Muscle of leg (tissue), 11 donors: Measurements from ENCODE around the gene DCLK2. TPM values are rescaled to one million over a fixed set of nuclear protein-coding genes. Genes with fewer than 3 reads are reported as not detected.

Source experiments
- DNase-seq: peaks from one replicate; pipeline ENCODE4 v3.0.0; 2013
- H3K27ac ChIP-seq: one replicate; pipeline ENCODE4 v1.5.1; 2013; ENCODE audit warnings: mild to moderate bottlenecking, low read length, control low read depth
- H3K27me3 ChIP-seq: one replicate; pipeline ENCODE4 v1.6.1; 2013; ENCODE audit warnings: low read length; ENCODE audit not compliant: control insufficient read depth, insufficient read depth
- H3K36me3 ChIP-seq: one replicate; pipeline ENCODE4 v1.6.1; 2013; ENCODE audit warnings: low read length; ENCODE audit not compliant: control insufficient read depth, insufficient read depth
- H3K4me1 ChIP-seq: one replicate; pipeline ENCODE4 v1.6.1; 2013; ENCODE audit warnings: low read length; ENCODE audit not compliant: control insufficient read depth, insufficient read depth
- H3K4me3 ChIP-seq: one replicate; pipeline ENCODE4 v1.5.1; 2013; ENCODE audit warnings: low read length, control low read depth
- H3K9me3 ChIP-seq: replicated peaks from 2 replicates; pipeline ENCODE4 v1.6.1; 2013; ENCODE audit warnings: low read depth, low read length; ENCODE audit not compliant: control insufficient read depth
- WGBS: methylation state at CpG from one replicate; pipeline ENCODE4 v1.1.5; 2013; ENCODE audit warnings: missing lambda C conversion rate; ENCODE audit not compliant: insufficient coverage; 5-methylcytosine and 5-hydroxymethylcytosine counted together
- polyA plus RNA-seq, 8 donors: library from polyadenylated mRNA; unstranded; fragments of 120-200 nt; gene quantifications; one replicate each; pipeline versions ENCODE4 v1.2.1 to v1.2.3, GENCODE V29; 2013; ENCODE audit warnings: inconsistent platforms in 1 of 8, low replicate concordance in 1 of 8; ENCODE audit not compliant: insufficient read length in 8 of 8, insufficient read depth in 1 of 8
- total RNA-seq: library from RNA; stranded (reverse); fragments of 120-200 nt; gene quantifications from one replicate; pipeline ENCODE4 v1.2.4, GENCODE V29; 2013

Gene DCLK2
- total and polyA plus RNA-seq, 9 donors, result 4.5 to 10.0 (median 7.8) TPM

- Histone ChIP-seq H3K4me1 (no peaks in the 10 kb centered on the region), H3K9me3 (peaks cover 2% of the 10 kb centered on the region), H3K27me3 (no peaks in the 10 kb centered on the region), H3K4me3 (no peak overlapping the region), H3K27ac (no peak overlapping the region), H3K36me3 (peaks cover 6% of the 10 kb centered on the region)
- WGBS, result no CpG with 5 or more reads among the region's 1 CpG
- DNase-seq, result no peak
These were observed 187.6 kb downstream of the DCLK2 start for GRCh38 chr4:150265806-150266205.

- H3K4me3 ChIP-seq, result no peak overlapping the region
- no peaks in the 10 kb centered on the region for H3K4me1 ChIP-seq
- no peak overlapping the region for H3K27ac ChIP-seq
- no CpG with 5 or more reads among the region's 1 CpG for WGBS
- H3K36me3 ChIP-seq, result peaks cover 9% of the 10 kb centered on the region
- H3K27me3 ChIP-seq, result no peaks in the 10 kb centered on the region
- no peak for DNase-seq
- peaks cover 2% of the 10 kb centered on the region for H3K9me3 ChIP-seq
These were observed 190.2 kb downstream of the DCLK2 start for GRCh38 chr4:150268444-150268843.

- 80% methylated on average over 1 of the region's 2 CpGs for WGBS
- Histone ChIP-seq H3K4me1 (no peaks in the 10 kb centered on the region), H3K27me3 (no peaks in the 10 kb centered on the region), H3K4me3 (no peak overlapping the region), H3K36me3 (peaks cover 5% of the 10 kb centered on the region), H3K9me3 (no peaks in the 10 kb centered on the region), H3K27ac (no peak overlapping the region)
- DNase-seq, result no peak
These were observed 200.0 kb downstream of the DCLK2 start for GRCh38 chr4:150278206-150278605.

- H3K27me3 ChIP-seq, result no peaks in the 10 kb centered on the region
- H3K4me1 ChIP-seq, result no peaks in the 10 kb centered on the region
- 45% methylated on average over 5 of the region's 9 CpGs for WGBS
- DNase-seq, result no peak
- H3K9me3 ChIP-seq, result no peaks in the 10 kb centered on the region
- no peak overlapping the region for H3K4me3 ChIP-seq
- peaks cover 7% of the 10 kb centered on the region for H3K36me3 ChIP-seq
- no peak overlapping the region for H3K27ac ChIP-seq
These were observed 202.0 kb downstream of the DCLK2 start for GRCh38 chr4:150280081-150280895.

GRCh38 chr4:150280975-150281374, 202.7 kb downstream of the DCLK2 start:
- H3K4me1 ChIP-seq, result no peaks in the 10 kb centered on the region
- no peaks in the 10 kb centered on the region for H3K27me3 ChIP-seq
- H3K9me3 ChIP-seq, result no peaks in the 10 kb centered on the region
- H3K36me3 ChIP-seq, result peaks cover 7% of the 10 kb centered on the region
- 78% methylated on average over 5 of the region's 8 CpGs for WGBS
- DNase-seq, result no peak
- H3K4me3 ChIP-seq, result no peak overlapping the region
- no peak overlapping the region for H3K27ac ChIP-seq

- Histone ChIP-seq H3K36me3 (peaks cover 7% of the 10 kb centered on the region), H3K4me1 (no peaks in the 10 kb centered on the region), H3K27ac (no peak overlapping the region), H3K9me3 (no peaks in the 10 kb centered on the region), H3K4me3 (no peak overlapping the region), H3K27me3 (no peaks in the 10 kb centered on the region)
- DNase-seq, result peak; percentile 56
- no CpG with 5 or more reads among the region's 1 CpG for WGBS
These were observed 205.4 kb downstream of the DCLK2 start for GRCh38 chr4:150283689-150284088.

GRCh38 chr4:150286656-150287055, 208.4 kb downstream of the DCLK2 start:
- Histone ChIP-seq H3K27me3 (no peaks in the 10 kb centered on the region), H3K4me3 (no peak overlapping the region), H3K27ac (no peak overlapping the region), H3K4me1 (no peaks in the 10 kb centered on the region), H3K36me3 (peaks cover 7% of the 10 kb centered on the region), H3K9me3 (no peaks in the 10 kb centered on the region)
- 82% methylated on average over 2 of the region's 6 CpGs for WGBS
- no peak for DNase-seq

- DNase-seq, result peak; percentile 69
- Histone ChIP-seq H3K4me3 (no peak overlapping the region), H3K27me3 (no peaks in the 10 kb centered on the region), H3K4me1 (no peaks in the 10 kb centered on the region), H3K9me3 (no peaks in the 10 kb centered on the region), H3K27ac (no peak overlapping the region), H3K36me3 (peaks cover 3% of the 10 kb centered on the region)
- 0% methylated on average over 1 of the region's 2 CpGs for WGBS
These were observed 211.0 kb downstream of the DCLK2 start for GRCh38 chr4:150289198-150289597.

- H3K4me3 ChIP-seq, result no peak overlapping the region
- H3K4me1 ChIP-seq, result no peaks in the 10 kb centered on the region
- peak; percentile 76 for DNase-seq
- peaks cover 3% of the 10 kb centered on the region for H3K36me3 ChIP-seq
- no peak overlapping the region for H3K27ac ChIP-seq
- H3K27me3 ChIP-seq, result no peaks in the 10 kb centered on the region
- 17% methylated on average over 1 of the region's 3 CpGs for WGBS
- no peaks in the 10 kb centered on the region for H3K9me3 ChIP-seq
These were observed 211.6 kb downstream of the DCLK2 start for GRCh38 chr4:150289881-150290280.

- peak; percentile 68 for DNase-seq
- no peaks in the 10 kb centered on the region for H3K36me3 ChIP-seq
- no peak overlapping the region for H3K27ac ChIP-seq
- no peaks in the 10 kb centered on the region for H3K4me1 ChIP-seq
- no peaks in the 10 kb centered on the region for H3K9me3 ChIP-seq
- 100% methylated on average over 1 of the region's 1 CpG for WGBS
- no peak overlapping the region for H3K4me3 ChIP-seq
- no peaks in the 10 kb centered on the region for H3K27me3 ChIP-seq
These were observed 219.7 kb downstream of the DCLK2 start for GRCh38 chr4:150297861-150298474.
